ENCODE measurements around the gene HOXB8.
A peak's percentile ranks its signal among the peaks of the same experiment; 100 is the strongest.

HOXB8 gene

GRCh38 chr17:48609759-48610281, 5.3 kb downstream of the HOXB8 start:
- H3K9me3 ChIP-seq (ENCODE audit: control insufficient read depth, low read length) = no peaks in the 10 kb centered on the region
- under 1% methylated on average over 11 of the region's 15 CpGs for WGBS

DNA sequence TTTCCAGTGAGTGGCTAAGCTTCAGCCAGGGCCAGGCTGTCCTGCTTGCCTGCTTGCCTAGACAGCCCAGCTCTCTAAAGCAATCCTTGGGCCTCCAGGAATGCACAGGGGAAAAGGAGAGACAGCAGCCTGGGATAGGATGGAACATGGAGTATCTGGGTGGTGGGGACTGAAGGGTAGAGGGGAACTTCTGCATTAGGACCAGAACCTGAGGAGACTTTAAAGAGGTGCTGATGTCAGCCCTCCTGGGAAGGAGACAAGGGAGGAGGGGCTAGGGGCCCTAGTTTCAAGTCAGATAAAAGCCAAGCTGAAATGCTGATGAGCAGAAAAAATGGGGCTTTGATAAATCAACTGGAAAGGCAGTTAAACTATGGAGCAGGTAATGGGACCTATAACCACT, 6.1 kb downstream of the HOXB8 start:
- no peak overlapping the region for H2AFZ ChIP-seq (ENCODE audit: low read depth, low read length)
- H4K8ac ChIP-seq (ENCODE audit: low read length) = peak overlapping the region; percentile 78
- H3K9me3 ChIP-seq (ENCODE audit: control insufficient read depth, low read length) = no peaks in the 10 kb centered on the region
- H3K79me1 ChIP-seq (replicated peaks; ENCODE audit: low read length, poor library complexity, severe bottlenecking) = peaks cover 14% of the 10 kb centered on the region
- H2BK120ac ChIP-seq (ENCODE audit: low read depth, low read length) = peak overlapping the region; percentile 99
- H3K4me2 ChIP-seq (ENCODE audit: low read length, poor library complexity, severe bottlenecking) = peak overlapping the region; percentile 97
- H2BK15ac ChIP-seq (ENCODE audit: low read depth, poor library complexity, severe bottlenecking) = peak overlapping the region; percentile 94
- peak overlapping the region; percentile 93 to 99 for H3K4ac ChIP-seq (ENCODE audit: low read depth in 1 of 2, low read length in 2 of 2)
- H3K4me3 ChIP-seq (ENCODE audit: insufficient read depth in 1 of 2, low read depth in 1 of 2, low read length in 2 of 2) = peak overlapping the region in 1 of 2 experiments; percentile 87
- H2BK12ac ChIP-seq (ENCODE audit: low read length in 2 of 2) = peak overlapping the region; percentile 85 to 91
- peaks cover 5 to 13% of the 10 kb centered on the region in 2 experiments for H3K36me3 ChIP-seq (ENCODE audit: control insufficient read depth in 1 of 2, insufficient read depth in 2 of 2, low read depth in 1 of 2, low read length in 2 of 2)
- peak overlapping the region in 1 of 2 experiments; percentile 48 for H3K14ac ChIP-seq (ENCODE audit: low read length in 2 of 2)
- peak overlapping the region; percentile 88 for H4K91ac ChIP-seq (ENCODE audit: low read length)
- peaks cover 0 to 7% of the 10 kb centered on the region in 2 experiments for H3K27me3 ChIP-seq (ENCODE audit: control insufficient read depth in 1 of 2, insufficient read depth in 1 of 2, low read length in 2 of 2)
- DNase-seq = peak; percentile 83
- H3K18ac ChIP-seq (ENCODE audit: low read depth in 1 of 2, low read length in 2 of 2) = peak overlapping the region; percentile 60 to 90
- peak overlapping the region; percentile 9 for H3K27ac ChIP-seq (ENCODE audit: low read length, poor library complexity, severe bottlenecking)
- peak overlapping the region; percentile 3 for H2AK5ac ChIP-seq (ENCODE audit: low read length, severe bottlenecking)
- no peak overlapping the region for H2BK5ac ChIP-seq (ENCODE audit: low read depth, low read length, poor library complexity, severe bottlenecking)
- peak overlapping the region; percentile 98 for H3K9ac ChIP-seq (ENCODE audit: low read length)
- peak overlapping the region in 1 of 2 experiments; percentile 78 for H3K23ac ChIP-seq (ENCODE audit: low read length in 2 of 2)
- H3K4me1 ChIP-seq (ENCODE audit: control insufficient read depth, insufficient read depth, low read depth, low read length) = peaks cover 21% of the 10 kb centered on the region

More at GRCh38 chr17:48609759-48610281, 5.3 kb downstream of the HOXB8 start:
- Histone ChIP-seq H3K4me1 (ENCODE audit: control insufficient read depth, insufficient read depth, low read depth, low read length) (peaks cover 25% of the 10 kb centered on the region), H2BK15ac (ENCODE audit: low read depth, poor library complexity, severe bottlenecking) (peak overlapping the region; percentile 94), H2BK12ac (ENCODE audit: low read length in 2 of 2) (peak overlapping the region; percentile 85 to 91), H3K4me2 (ENCODE audit: low read length, poor library complexity, severe bottlenecking) (peak overlapping the region; percentile 97), H2BK5ac (ENCODE audit: low read depth, low read length, poor library complexity, severe bottlenecking) (peak overlapping the region; percentile 53), H4K91ac (ENCODE audit: low read length) (peak overlapping the region; percentile 96), H3K4ac (ENCODE audit: low read depth in 1 of 2, low read length in 2 of 2) (peak overlapping the region; percentile 97 to 99), H3K79me1 (replicated peaks; ENCODE audit: low read length, poor library complexity, severe bottlenecking) (peaks cover 14% of the 10 kb centered on the region), H3K18ac (ENCODE audit: low read depth in 1 of 2, low read length in 2 of 2) (peak overlapping the region; percentile 99), H3K27ac (ENCODE audit: low read length, poor library complexity, severe bottlenecking) (peak overlapping the region; percentile 64), H3K23ac (ENCODE audit: low read length in 2 of 2) (peak overlapping the region; percentile 16 to 84), H3K27me3 (ENCODE audit: control insufficient read depth in 1 of 2, insufficient read depth in 1 of 2, low read length in 2 of 2) (peaks cover 1 to 9% of the 10 kb centered on the region in 2 experiments), H3K9ac (ENCODE audit: low read length) (peak overlapping the region; percentile 98), H2BK120ac (ENCODE audit: low read depth, low read length) (peak overlapping the region; percentile 99), H4K8ac (ENCODE audit: low read length) (peak overlapping the region; percentile 96), H2AFZ (ENCODE audit: low read depth, low read length) (no peak overlapping the region), H3K36me3 (ENCODE audit: control insufficient read depth in 1 of 2, insufficient read depth in 2 of 2, low read depth in 1 of 2, low read length in 2 of 2) (peaks cover 5 to 13% of the 10 kb centered on the region in 2 experiments), H3K4me3 (ENCODE audit: insufficient read depth in 1 of 2, low read depth in 1 of 2, low read length in 2 of 2) (peak overlapping the region; percentile 67 to 87), H3K14ac (ENCODE audit: low read length in 2 of 2) (peak overlapping the region; percentile 50 to 88), H2AK5ac (ENCODE audit: low read length, severe bottlenecking) (peak overlapping the region; percentile 76)
- no peak for DNase-seq

GRCh38 chr17:48608494-48608834, 6.6 kb downstream of the HOXB8 start:
- peaks cover 14% of the 10 kb centered on the region for H3K79me1 ChIP-seq (replicated peaks; ENCODE audit: low read length, poor library complexity, severe bottlenecking)
- H3K4me3 ChIP-seq (ENCODE audit: insufficient read depth in 1 of 2, low read depth in 1 of 2, low read length in 2 of 2) = peak overlapping the region in 1 of 2 experiments; percentile 87

DNA sequence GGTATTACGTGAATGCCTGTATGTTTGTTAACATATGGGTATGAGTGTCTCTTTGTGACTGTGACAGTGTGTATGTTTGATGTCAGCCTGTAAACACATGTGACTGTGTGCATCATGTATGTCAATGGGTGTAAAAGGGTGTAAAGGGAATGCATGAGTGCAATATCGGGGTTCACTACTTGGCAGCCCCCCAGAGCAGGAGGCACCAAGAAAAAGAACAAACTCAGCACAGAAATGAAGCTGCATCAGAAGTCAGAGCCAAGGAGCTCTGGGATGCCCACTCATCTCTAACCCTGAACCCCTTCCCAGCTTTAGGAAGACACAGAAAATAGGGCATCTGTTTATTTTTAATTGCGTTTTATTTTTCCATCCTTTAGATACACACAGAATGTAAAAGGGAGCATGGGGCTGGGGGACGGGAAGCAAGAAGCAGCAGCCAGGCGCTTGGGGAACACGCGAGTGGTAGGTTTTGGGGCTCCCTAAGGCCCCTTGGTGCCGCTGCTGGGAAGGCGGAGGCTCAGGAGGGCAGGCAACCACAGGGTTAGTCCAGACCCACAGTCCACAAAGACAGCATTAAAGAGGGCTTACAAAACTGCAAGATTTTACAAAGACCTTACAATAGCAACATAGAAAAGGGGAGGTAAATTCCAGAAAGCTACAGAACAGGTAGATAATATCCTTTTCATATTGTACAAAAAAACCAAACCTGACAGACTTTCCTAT, 8.0 kb downstream of the HOXB8 start:
- H3K4me3 ChIP-seq (ENCODE audit: insufficient read depth in 1 of 2, low read depth in 1 of 2, low read length in 2 of 2) = peak overlapping the region in 1 of 2 experiments; percentile 23
- H2BK15ac ChIP-seq (ENCODE audit: low read depth, poor library complexity, severe bottlenecking) = no peak overlapping the region
- peak overlapping the region; percentile 39 for H2BK120ac ChIP-seq (ENCODE audit: low read depth, low read length)
- H3K27me3 ChIP-seq (ENCODE audit: control insufficient read depth in 1 of 2, insufficient read depth in 1 of 2, low read length in 2 of 2) = peaks cover 0 to 7% of the 10 kb centered on the region in 2 experiments
- H3K4ac ChIP-seq (ENCODE audit: low read depth in 1 of 2, low read length in 2 of 2) = peak overlapping the region in 1 of 2 experiments; percentile 95
- peaks cover 14% of the 10 kb centered on the region for H3K79me1 ChIP-seq (replicated peaks; ENCODE audit: low read length, poor library complexity, severe bottlenecking)
- peak overlapping the region; percentile 89 to 97 for H3K18ac ChIP-seq (ENCODE audit: low read depth in 1 of 2, low read length in 2 of 2)
- peak overlapping the region; percentile 96 for H3K9ac ChIP-seq (ENCODE audit: low read length)
- H3K36me3 ChIP-seq (ENCODE audit: control insufficient read depth in 1 of 2, insufficient read depth in 2 of 2, low read depth in 1 of 2, low read length in 2 of 2) = peaks cover 5 to 13% of the 10 kb centered on the region in 2 experiments
- H3K4me2 ChIP-seq (ENCODE audit: low read length, poor library complexity, severe bottlenecking) = no peak overlapping the region
- no peak overlapping the region for H2BK5ac ChIP-seq (ENCODE audit: low read depth, low read length, poor library complexity, severe bottlenecking)
- H3K27ac ChIP-seq (ENCODE audit: low read length, poor library complexity, severe bottlenecking) = no peak overlapping the region
- H4K8ac ChIP-seq (ENCODE audit: low read length) = peak overlapping the region; percentile 36
- peak overlapping the region in 1 of 2 experiments; percentile 34 for H3K23ac ChIP-seq (ENCODE audit: low read length in 2 of 2)
- H2BK12ac ChIP-seq (ENCODE audit: low read length in 2 of 2) = peak overlapping the region in 1 of 2 experiments; percentile 83
- H3K14ac ChIP-seq (ENCODE audit: low read length in 2 of 2) = peak overlapping the region in 1 of 2 experiments; percentile 79
- no peak overlapping the region for H2AK5ac ChIP-seq (ENCODE audit: low read length, severe bottlenecking)
- peak; percentile 21 for DNase-seq
- no peaks in the 10 kb centered on the region for H3K9me3 ChIP-seq (ENCODE audit: control insufficient read depth, low read length)
- peaks cover 20% of the 10 kb centered on the region for H3K4me1 ChIP-seq (ENCODE audit: control insufficient read depth, insufficient read depth, low read depth, low read length)
- WGBS = 36% methylated on average over 8 of the region's 9 CpGs
- H4K91ac ChIP-seq (ENCODE audit: low read length) = peak overlapping the region; percentile 35
- H2AFZ ChIP-seq (ENCODE audit: low read depth, low read length) = no peak overlapping the region

More at GRCh38 chr17:48608494-48608834, 6.6 kb downstream of the HOXB8 start:
- peak overlapping the region; percentile 78 for H4K8ac ChIP-seq (ENCODE audit: low read length)
- no peak overlapping the region for H3K14ac ChIP-seq (ENCODE audit: low read length in 2 of 2)
- H2BK15ac ChIP-seq (ENCODE audit: low read depth, poor library complexity, severe bottlenecking) = no peak overlapping the region
- peaks cover 5 to 13% of the 10 kb centered on the region in 2 experiments for H3K36me3 ChIP-seq (ENCODE audit: control insufficient read depth in 1 of 2, insufficient read depth in 2 of 2, low read depth in 1 of 2, low read length in 2 of 2)
- H3K4me1 ChIP-seq (ENCODE audit: control insufficient read depth, insufficient read depth, low read depth, low read length) = peaks cover 21% of the 10 kb centered on the region
- H2BK12ac ChIP-seq (ENCODE audit: low read length in 2 of 2) = peak overlapping the region; percentile 45 to 75
- peak overlapping the region; percentile 84 for H4K91ac ChIP-seq (ENCODE audit: low read length)
- H2AFZ ChIP-seq (ENCODE audit: low read depth, low read length) = no peak overlapping the region
- peak overlapping the region; percentile 60 to 90 for H3K18ac ChIP-seq (ENCODE audit: low read depth in 1 of 2, low read length in 2 of 2)
- H3K27me3 ChIP-seq (ENCODE audit: control insufficient read depth in 1 of 2, insufficient read depth in 1 of 2, low read length in 2 of 2) = peaks cover 0 to 7% of the 10 kb centered on the region in 2 experiments
- H3K27ac ChIP-seq (ENCODE audit: low read length, poor library complexity, severe bottlenecking) = no peak overlapping the region
- no peak overlapping the region for H2AK5ac ChIP-seq (ENCODE audit: low read length, severe bottlenecking)
- H3K9me3 ChIP-seq (ENCODE audit: control insufficient read depth, low read length) = no peaks in the 10 kb centered on the region
- WGBS = 55% methylated on average over 1 of the region's 1 CpG
- peak overlapping the region; percentile 99 for H2BK120ac ChIP-seq (ENCODE audit: low read depth, low read length)
- DNase-seq = peak; percentile 58
- H3K9ac ChIP-seq (ENCODE audit: low read length) = peak overlapping the region; percentile 98
- no peak overlapping the region for H2BK5ac ChIP-seq (ENCODE audit: low read depth, low read length, poor library complexity, severe bottlenecking)
- no peak overlapping the region for H3K4me2 ChIP-seq (ENCODE audit: low read length, poor library complexity, severe bottlenecking)
- no peak overlapping the region for H3K23ac ChIP-seq (ENCODE audit: low read length in 2 of 2)
- H3K4ac ChIP-seq (ENCODE audit: low read depth in 1 of 2, low read length in 2 of 2) = peak overlapping the region; percentile 29 to 93

Data from mesenchymal stem cell (in vitro differentiated cells and primary cell).